HFFc6 (cell line): Measurements from ENCODE around the gene CASR. TPM values are rescaled to one million over a fixed set of nuclear protein-coding genes. Genes with fewer than 3 reads are reported as not detected.

Experiments
- DNase-seq: peaks from one replicate; pipeline ENCODE4 v3.0.0-alpha.2; 2018
- H3K27ac Mint-ChIP-seq: 2 replicates; pipeline ENCODE4 v1.8.0; 2020; ENCODE audit warnings: mild to moderate bottlenecking, mixed read lengths
- H3K27me3 Mint-ChIP-seq: 2 replicates; pipeline ENCODE4 v1.8.0; 2021; ENCODE audit warnings: mild to moderate bottlenecking, moderate library complexity, mixed read lengths; ENCODE audit not compliant: insufficient read depth
- H3K36me3 Mint-ChIP-seq: 2 replicates; pipeline ENCODE4 v1.8.0; 2021; ENCODE audit warnings: low read depth, mixed read lengths
- H3K4me1 Mint-ChIP-seq: 2 replicates; pipeline ENCODE4 v1.8.0; 2020; ENCODE audit warnings: low read depth, mixed read lengths
- H3K4me3 Mint-ChIP-seq: 2 replicates; pipeline ENCODE4 v1.8.0; 2020; ENCODE audit warnings: mild to moderate bottlenecking, moderate library complexity, mixed read lengths
- H3K9me3 Mint-ChIP-seq: 2 replicates; pipeline ENCODE4 v1.8.0; 2020; ENCODE audit warnings: mild to moderate bottlenecking, mixed read lengths
- total RNA-seq, 6 experiments: library from RNA; stranded (reverse); fragmentation: NEBNext Ultra II Directional; extraction: Animal tissue kit (Norgen Biotek cat#: 25700); gene quantifications; 2 replicates in 1 of 6; 3 replicates in 5 of 6; pipeline ENCODE4 v1.2.3, GENCODE V29; 2021
- TF ChIP-seq, protein P1 (sequence below): fragments of 200-600 bp; sonication (generic); IDR thresholded peaks from 2 replicates; pipeline ENCODE4 v1.5.0; 2021; ENCODE audit warnings: antibody characterized with exemption, mild to moderate bottlenecking

The CASR gene
- total RNA-seq, 6 experiments from 2014 or later, result 0.03 TPM; not detected in 5

DNA sequence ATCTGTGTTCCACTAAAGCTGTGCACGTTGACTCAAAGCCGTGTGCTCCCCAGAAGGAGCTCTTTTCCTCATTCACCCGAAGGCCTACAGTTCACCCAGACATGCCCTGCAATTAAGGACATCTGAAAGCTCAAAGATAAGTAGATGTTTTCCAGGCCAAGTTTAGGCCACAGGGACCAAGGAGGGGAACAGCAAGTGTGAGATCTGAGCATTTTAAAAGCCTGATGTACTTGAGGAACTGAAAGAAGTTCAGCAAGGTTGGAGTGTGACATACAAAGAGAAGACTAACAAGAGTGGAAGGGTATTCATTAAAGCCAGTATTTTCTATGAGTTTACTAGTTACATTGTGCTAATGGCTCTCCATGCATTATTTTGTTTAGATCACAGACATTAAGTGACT lies 68.0 kb downstream of the CASR start:
- DNase-seq, result no peak
- Mint-ChIP-seq H3K9me3 (no peaks in the 10 kb centered on the region), H3K4me1 (peaks cover 43% of the 10 kb centered on the region), H3K4me3 (no peak overlapping the region), H3K36me3 (no peaks in the 10 kb centered on the region), H3K27me3 (no peaks in the 10 kb centered on the region; the same call in 1 of the 2 replicates), H3K27ac (no peak overlapping the region)
- TF ChIP-seq, protein P1, sequence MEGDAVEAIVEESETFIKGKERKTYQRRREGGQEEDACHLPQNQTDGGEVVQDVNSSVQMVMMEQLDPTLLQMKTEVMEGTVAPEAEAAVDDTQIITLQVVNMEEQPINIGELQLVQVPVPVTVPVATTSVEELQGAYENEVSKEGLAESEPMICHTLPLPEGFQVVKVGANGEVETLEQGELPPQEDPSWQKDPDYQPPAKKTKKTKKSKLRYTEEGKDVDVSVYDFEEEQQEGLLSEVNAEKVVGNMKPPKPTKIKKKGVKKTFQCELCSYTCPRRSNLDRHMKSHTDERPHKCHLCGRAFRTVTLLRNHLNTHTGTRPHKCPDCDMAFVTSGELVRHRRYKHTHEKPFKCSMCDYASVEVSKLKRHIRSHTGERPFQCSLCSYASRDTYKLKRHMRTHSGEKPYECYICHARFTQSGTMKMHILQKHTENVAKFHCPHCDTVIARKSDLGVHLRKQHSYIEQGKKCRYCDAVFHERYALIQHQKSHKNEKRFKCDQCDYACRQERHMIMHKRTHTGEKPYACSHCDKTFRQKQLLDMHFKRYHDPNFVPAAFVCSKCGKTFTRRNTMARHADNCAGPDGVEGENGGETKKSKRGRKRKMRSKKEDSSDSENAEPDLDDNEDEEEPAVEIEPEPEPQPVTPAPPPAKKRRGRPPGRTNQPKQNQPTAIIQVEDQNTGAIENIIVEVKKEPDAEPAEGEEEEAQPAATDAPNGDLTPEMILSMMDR, result no peak

DNA sequence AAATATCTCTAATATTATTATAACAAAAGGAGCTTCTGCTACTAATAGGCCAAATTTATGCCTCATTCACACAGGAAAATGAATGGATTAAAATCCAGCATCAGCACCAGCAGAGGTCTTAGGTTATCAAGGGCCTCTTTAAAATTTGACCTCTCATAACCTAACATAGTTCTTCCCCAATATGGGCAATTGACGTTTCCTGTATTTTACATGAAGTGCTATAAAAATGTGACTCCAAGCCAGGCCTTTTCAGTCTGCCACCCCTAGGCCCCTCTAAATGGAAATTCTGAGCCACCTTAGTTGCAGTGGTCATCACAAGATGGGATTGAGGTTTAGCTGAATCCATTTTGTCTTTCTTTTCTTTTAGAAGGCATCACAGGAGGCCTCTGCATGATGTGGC lies 70.1 kb downstream of the CASR start:
- TF ChIP-seq, protein P1, result no peak
- Mint-ChIP-seq H3K27ac (no peak overlapping the region), H3K27me3 (no peaks in the 10 kb centered on the region; the same call in 1 of the 2 replicates), H3K36me3 (no peaks in the 10 kb centered on the region), H3K9me3 (no peaks in the 10 kb centered on the region), H3K4me3 (no peak overlapping the region), H3K4me1 (peaks cover 37% of the 10 kb centered on the region)
- DNase-seq, result no peak

DNA sequence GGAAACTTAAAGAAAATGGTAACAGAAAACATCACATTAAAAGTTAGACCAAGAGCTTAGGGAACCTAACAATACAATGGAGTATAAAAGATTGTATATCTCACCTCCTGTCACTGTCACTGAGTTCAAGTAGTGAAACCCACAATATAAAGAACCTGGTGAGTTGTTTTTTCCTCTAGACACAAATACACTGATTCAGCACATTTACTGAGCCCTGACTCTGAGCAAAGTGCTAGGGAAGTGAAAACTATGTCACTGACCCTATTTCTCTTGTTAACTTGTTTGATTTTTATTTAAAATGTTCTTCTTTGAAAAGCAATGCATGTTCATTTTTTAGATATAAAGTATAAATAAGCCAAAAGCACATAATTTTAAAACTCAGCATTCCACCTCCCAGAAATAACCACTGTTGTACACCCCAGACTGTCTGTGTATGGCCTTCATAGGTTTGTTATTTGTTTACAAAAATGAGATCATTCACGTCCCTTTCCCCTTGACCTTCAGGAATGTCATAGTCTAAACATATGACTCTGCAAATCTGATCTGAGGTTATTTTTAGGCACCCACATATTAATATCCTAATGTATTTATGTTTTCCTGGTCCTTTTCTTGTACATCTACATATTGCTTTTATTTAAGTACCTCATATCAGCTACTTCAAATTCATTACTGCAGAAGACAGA lies 72.4 kb downstream of the CASR start:
- peaks cover 35% of the 10 kb centered on the region for H3K4me1 Mint-ChIP-seq
- no peaks in the 10 kb centered on the region for H3K36me3 Mint-ChIP-seq
- no peak for DNase-seq
- no peak overlapping the region for H3K4me3 Mint-ChIP-seq
- no peak overlapping the region for H3K27ac Mint-ChIP-seq
- TF ChIP-seq, protein P1, result no peak
- H3K9me3 Mint-ChIP-seq, result no peaks in the 10 kb centered on the region
- peaks cover 4% of the 10 kb centered on the region for H3K27me3 Mint-ChIP-seq

DNA sequence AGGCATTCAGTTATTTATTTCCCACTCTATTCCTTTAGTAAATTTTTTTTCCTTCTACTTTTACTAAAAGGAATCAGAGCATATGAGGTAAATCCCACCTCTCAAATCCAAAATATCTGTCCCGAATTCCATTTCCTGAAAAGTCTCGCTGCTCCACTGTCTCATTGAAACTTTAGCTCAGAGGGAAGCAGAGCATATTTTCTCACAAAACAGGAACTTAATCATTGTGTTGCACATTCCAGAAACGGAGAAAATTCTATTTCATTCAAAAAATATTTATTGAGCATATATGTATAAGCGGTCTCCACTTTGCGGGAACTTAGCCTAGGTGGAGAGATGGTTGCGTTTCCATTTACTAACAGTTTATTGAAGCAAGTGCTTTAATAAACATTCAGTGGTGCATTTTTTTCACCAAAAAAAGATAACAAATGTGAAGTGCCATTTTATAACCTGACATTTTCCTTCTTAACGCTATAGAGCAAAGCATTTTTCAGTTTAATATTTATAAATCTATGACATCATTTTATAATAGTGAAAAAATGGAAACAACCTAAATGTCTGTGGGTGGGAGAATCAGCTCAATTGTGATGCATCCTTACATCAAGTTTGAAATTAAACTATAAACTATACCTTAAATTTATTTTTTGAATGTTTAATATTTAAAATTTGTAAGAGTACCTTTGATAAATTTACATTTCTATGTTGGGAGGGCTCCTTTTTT lies 74.3 kb downstream of the CASR start:
- H3K36me3 Mint-ChIP-seq, result no peaks in the 10 kb centered on the region
- no peaks in the 10 kb centered on the region for H3K9me3 Mint-ChIP-seq
- TF ChIP-seq, protein P1, result no peak
- peaks cover 23% of the 10 kb centered on the region for H3K4me1 Mint-ChIP-seq
- no peak overlapping the region for H3K27ac Mint-ChIP-seq
- no peak overlapping the region for H3K4me3 Mint-ChIP-seq
- H3K27me3 Mint-ChIP-seq, result peaks cover 10% of the 10 kb centered on the region
- DNase-seq, result no peak

DNA sequence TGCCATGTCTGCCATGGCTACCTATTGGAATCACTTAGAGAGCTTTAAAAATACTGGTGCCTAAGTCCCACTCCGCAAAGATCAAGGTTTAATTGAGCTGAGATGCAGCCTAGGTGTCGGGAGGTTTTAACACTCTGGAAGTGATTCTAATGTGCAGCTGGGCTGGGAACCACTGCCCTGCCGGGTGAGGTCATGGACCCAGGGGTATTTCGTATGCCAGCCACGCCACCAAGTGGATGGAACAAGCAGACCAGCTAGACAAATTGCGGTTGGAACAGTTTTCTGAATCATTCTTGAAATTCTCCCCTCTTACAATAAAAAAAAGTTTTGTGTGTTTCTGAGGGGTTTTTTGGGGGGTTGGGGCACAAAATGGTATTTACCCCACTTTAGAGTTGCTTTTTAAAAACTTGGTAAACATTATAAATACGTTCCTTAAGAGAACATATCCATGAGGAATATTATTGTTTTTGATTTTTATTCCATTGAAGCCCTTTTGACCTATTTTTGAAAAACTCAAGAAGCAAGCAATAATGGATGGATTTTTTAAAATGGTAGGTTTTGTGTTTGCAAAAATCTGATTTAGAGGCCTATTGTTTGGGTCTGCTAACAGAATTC lies 75.4 kb downstream of the CASR start:
- no peaks in the 10 kb centered on the region for H3K9me3 Mint-ChIP-seq
- H3K36me3 Mint-ChIP-seq, result no peaks in the 10 kb centered on the region
- H3K4me3 Mint-ChIP-seq, result no peak overlapping the region
- H3K27ac Mint-ChIP-seq, result no peak overlapping the region
- peaks cover 12% of the 10 kb centered on the region for H3K27me3 Mint-ChIP-seq
- peaks cover 20% of the 10 kb centered on the region for H3K4me1 Mint-ChIP-seq
- TF ChIP-seq, protein P1, result peak; percentile 87
- DNase-seq, result peak; percentile 55
